Liver (tissue), 9 donors: Measurements from ENCODE around the gene ZC3H6. TPM values are rescaled to one million over a fixed set of nuclear protein-coding genes. Genes with fewer than 3 reads are reported as not detected.
A peak's percentile ranks its signal among the peaks of the same experiment; 100 is the strongest.
"Not testable (repeated sequence)": the region's sequence is repeated elsewhere in the genome, so short reads cannot be mapped to it uniquely, and the experiment has no call there.

Experiments
- DNase-seq: peaks from one replicate; pipeline ENCODE4 v3.0.0-alpha.2; 2017; ENCODE audit warnings: low spot score
- H3K27ac ChIP-seq, 2 donors: one replicate each; pipeline ENCODE4 v1.7.0; 2013; ENCODE audit warnings: inconsistent platforms in 2 of 2, low read length in 2 of 2, control low read depth in 1 of 2, low read depth in 1 of 2, mild to moderate bottlenecking in 1 of 2
- H3K27me3 ChIP-seq, 4 donors: one replicate each; pipeline versions ENCODE4 v1.6.1 to v1.7.0; 2013; ENCODE audit warnings: low read length in 3 of 4, inconsistent platforms in 1 of 4, mild to moderate bottlenecking in 1 of 4, moderate library complexity in 1 of 4; ENCODE audit not compliant: control insufficient read depth in 4 of 4, insufficient read depth in 4 of 4
- H3K36me3 ChIP-seq, 4 donors: one replicate each; pipeline versions ENCODE4 v1.6.1 to v1.7.0; 2013; ENCODE audit warnings: low read length in 3 of 4, mild to moderate bottlenecking in 3 of 4, low read depth in 1 of 4, moderate library complexity in 1 of 4; ENCODE audit not compliant: control insufficient read depth in 4 of 4, insufficient read depth in 3 of 4
- H3K4me1 ChIP-seq, 4 donors: one replicate each; pipeline versions ENCODE4 v1.6.1 to v1.7.0; 2013; ENCODE audit warnings: low read length in 3 of 4, mild to moderate bottlenecking in 3 of 4, moderate library complexity in 1 of 4; ENCODE audit not compliant: control insufficient read depth in 4 of 4, insufficient read depth in 4 of 4
- H3K4me3 ChIP-seq, 3 donors: one replicate each; pipeline versions ENCODE4 v1.6.1 to v1.7.0; 2013; ENCODE audit warnings: low read length in 3 of 3, control low read depth in 1 of 3, low read depth in 1 of 3, mild to moderate bottlenecking in 1 of 3
- H3K9ac ChIP-seq, 2 donors: one replicate each; pipeline ENCODE4 v1.7.0; 2013; ENCODE audit warnings: low read length in 2 of 2, mild to moderate bottlenecking in 2 of 2, moderate library complexity in 2 of 2, control low read depth in 1 of 2, low read depth in 1 of 2
- H3K9me3 ChIP-seq, 4 donors: one replicate each; pipeline versions ENCODE4 v1.6.1 to v1.7.0; 2013; ENCODE audit warnings: low read length in 3 of 4; ENCODE audit not compliant: control insufficient read depth in 4 of 4
- ATF3 ChIP-seq: IDR thresholded peaks from 2 replicates; pipeline ENCODE4 v1.6.1; 2016; ENCODE audit warnings: antibody characterized with exemption
- CTCF ChIP-seq: fragments of 150-350 bp; IDR thresholded peaks from 2 replicates; pipeline ENCODE4 v1.5.1; 2017; ENCODE audit warnings: improper control_type of control experiment, low read depth, low read length; ENCODE audit not compliant: missing input control
- FOXA2 ChIP-seq: IDR thresholded peaks from 2 replicates; pipeline ENCODE4 v1.6.1; 2016; ENCODE audit warnings: antibody characterized with exemption
- HNF4A ChIP-seq, 2 donors: conservative IDR thresholded peaks; 2 replicates each; pipeline ENCODE4 v1.6.1; 2016; ENCODE audit warnings: antibody characterized with exemption in 2 of 2, mild to moderate bottlenecking in 2 of 2
- JUND ChIP-seq, 2 donors: IDR thresholded peaks; 2 replicates each; pipeline ENCODE4 v1.6.1; 2016; ENCODE audit warnings: antibody characterized with exemption in 2 of 2
- MAX ChIP-seq: IDR thresholded peaks from 2 replicates; pipeline ENCODE4 v1.6.1; 2016; ENCODE audit warnings: antibody characterized with exemption
- RAD21 ChIP-seq, 2 donors: IDR thresholded peaks; 2 replicates each; pipeline ENCODE4 v1.6.1; 2016; ENCODE audit warnings: antibody characterized with exemption in 2 of 2, mild to moderate bottlenecking in 2 of 2
- RXRA ChIP-seq, 2 donors: IDR thresholded peaks; 2 replicates each; pipeline ENCODE4 v1.6.1; 2017 to 2018; ENCODE audit warnings: antibody characterized with exemption in 2 of 2, mild to moderate bottlenecking in 1 of 2
- SP1 ChIP-seq: IDR thresholded peaks from 2 replicates; pipeline ENCODE4 v1.6.1; 2018; ENCODE audit warnings: antibody characterized with exemption, mild to moderate bottlenecking
- TAF1 ChIP-seq: conservative IDR thresholded peaks from 2 replicates; pipeline ENCODE4 v1.6.1; 2016; ENCODE audit warnings: antibody characterized with exemption, mild to moderate bottlenecking
- YY1 ChIP-seq: IDR thresholded peaks from 2 replicates; pipeline ENCODE4 v1.6.1; 2016; ENCODE audit warnings: antibody characterized with exemption, mild to moderate bottlenecking
- WGBS: extraction: QIAGEN DNeasy Blood & Tissue Kit; methylation state at CpG from one replicate; pipeline ENCODE4 v1.1.7; 2013; 5-methylcytosine and 5-hydroxymethylcytosine counted together
- polyA plus RNA-seq, 2 donors: library from polyadenylated mRNA; stranded (reverse) in 1 of 2; unstranded in 1 of 2; fragments of 200-250 nt in 1 of 2; fragments of >200 nt in 1 of 2; fragmentation: Nextera tagmentation in 1 of 2; extraction: Ambion mirVana in 1 of 2; gene quantifications; one replicate each; pipeline versions ENCODE4 v1.2.1 to v1.2.3, GENCODE V29; 2013 to 2015
- total RNA-seq, 2 donors: library from RNA; depleted of rRNA; stranded (reverse); fragments of >200 nt; gene quantifications; one replicate each; pipeline ENCODE4 v1.2.3, GENCODE V29; 2014
- donor health status: healthy.
- donor health status: healthy.
- donor health status: healthy.
- donor health status: healthy.
- donor health status: healthy.

ZC3H6 gene
- total and polyA plus RNA-seq, 4 donors, result 0.32 to 5.8 (median 2.3) TPM

- no peaks in the 10 kb centered on the region for H3K9me3 ChIP-seq
- H3K36me3 ChIP-seq, result no peaks in the 10 kb centered on the region
- no peaks in the 10 kb centered on the region for H3K27me3 ChIP-seq
- peaks cover 0 to 21% (median 4%) of the 10 kb centered on the region in 4 donors for H3K4me1 ChIP-seq
- 65% methylated on average over 5 of the region's 5 CpGs for WGBS
- H3K27ac ChIP-seq, result peak overlapping the region in 1 of 2 donors; percentile 2
- no peak for DNase-seq
- TF ChIP-seq ATF3 (no peak), SP1 (no peak), JUND (IDR thresholded peaks at IDR 0.05) (no peak), FOXA2 (no peak), TAF1 (no peak), MAX (no peak), CTCF (no peak)
- H3K9ac ChIP-seq, result no peak overlapping the region
- no peak overlapping the region for H3K4me3 ChIP-seq
Measured at GRCh38 chr2:112277596-112278220, 2.3 kb downstream of the ZC3H6 start.

- TF ChIP-seq RAD21 (IDR thresholded peaks at IDR 0.05), result peak; percentile 11 to 21
- peak; percentile 15 for TF ChIP-seq SP1
- peak; percentile 57 for TF ChIP-seq HNF4A (conservative IDR thresholded peaks at IDR 0.05)
- peak; percentile 71 to 77 for TF ChIP-seq RXRA (IDR thresholded peaks at IDR 0.05)
Measured at GRCh38 chr2:112282066-112282465, 6.7 kb downstream of the ZC3H6 start.

GRCh38 chr2:112283535-112283934, 8.1 kb downstream of the ZC3H6 start:
- not testable (repeated sequence) for H3K27ac ChIP-seq, H3K36me3 ChIP-seq, H3K27me3 ChIP-seq, H3K9ac ChIP-seq, DNase-seq, H3K4me3 ChIP-seq, H3K9me3 ChIP-seq
- WGBS, result 68% methylated on average over 2 of the region's 2 CpGs
- peaks cover 4 to 13% (median 8%) of the 10 kb centered on the region in 4 donors for H3K4me1 ChIP-seq
- TF ChIP-seq YY1, result peak; percentile 52

More at GRCh38 chr2:112282066-112282465, 6.7 kb downstream of the ZC3H6 start:
- not testable (repeated sequence) for H3K27me3 ChIP-seq, H3K36me3 ChIP-seq, H3K4me3 ChIP-seq, H3K9ac ChIP-seq, H3K9me3 ChIP-seq, DNase-seq
- Histone ChIP-seq H3K27ac (peak overlapping the region; percentile 25 to 28), H3K4me1 (peaks cover 4 to 18% (median 9%) of the 10 kb centered on the region in 4 donors)
- 40% methylated on average over 4 of the region's 4 CpGs for WGBS

GRCh38 chr2:112290088-112290487, 14.7 kb downstream of the ZC3H6 start:
- Histone ChIP-seq H3K4me3 (no peak overlapping the region), H3K4me1 (peaks cover 0 to 8% (median 2%) of the 10 kb centered on the region in 4 donors), H3K36me3 (no peaks in the 10 kb centered on the region), H3K27ac (no peak overlapping the region), H3K9ac (no peak overlapping the region), H3K9me3 (no peaks in the 10 kb centered on the region), H3K27me3 (no peaks in the 10 kb centered on the region)
- WGBS, result 89% methylated on average over 3 of the region's 3 CpGs
- TF ChIP-seq SP1 (no peak), ATF3 (no peak), MAX (no peak)
- no peak for DNase-seq
